GM21825 (cell line): ENCODE results near the gene GRAMD1A.
"Not testable (repeated sequence)": the region's sequence is repeated elsewhere in the genome, so short reads cannot be mapped to it uniquely, and the experiment has no call there.

Experiments
- ATAC-seq: cut with Tn5 transposase; IDR thresholded peaks from one replicate; pipeline ENCODE4 v1.9.1; 2021; ENCODE audit warnings: mild to moderate bottlenecking, moderate library complexity; ENCODE audit not compliant: unreplicated experiment

Gene GRAMD1A

DNA sequence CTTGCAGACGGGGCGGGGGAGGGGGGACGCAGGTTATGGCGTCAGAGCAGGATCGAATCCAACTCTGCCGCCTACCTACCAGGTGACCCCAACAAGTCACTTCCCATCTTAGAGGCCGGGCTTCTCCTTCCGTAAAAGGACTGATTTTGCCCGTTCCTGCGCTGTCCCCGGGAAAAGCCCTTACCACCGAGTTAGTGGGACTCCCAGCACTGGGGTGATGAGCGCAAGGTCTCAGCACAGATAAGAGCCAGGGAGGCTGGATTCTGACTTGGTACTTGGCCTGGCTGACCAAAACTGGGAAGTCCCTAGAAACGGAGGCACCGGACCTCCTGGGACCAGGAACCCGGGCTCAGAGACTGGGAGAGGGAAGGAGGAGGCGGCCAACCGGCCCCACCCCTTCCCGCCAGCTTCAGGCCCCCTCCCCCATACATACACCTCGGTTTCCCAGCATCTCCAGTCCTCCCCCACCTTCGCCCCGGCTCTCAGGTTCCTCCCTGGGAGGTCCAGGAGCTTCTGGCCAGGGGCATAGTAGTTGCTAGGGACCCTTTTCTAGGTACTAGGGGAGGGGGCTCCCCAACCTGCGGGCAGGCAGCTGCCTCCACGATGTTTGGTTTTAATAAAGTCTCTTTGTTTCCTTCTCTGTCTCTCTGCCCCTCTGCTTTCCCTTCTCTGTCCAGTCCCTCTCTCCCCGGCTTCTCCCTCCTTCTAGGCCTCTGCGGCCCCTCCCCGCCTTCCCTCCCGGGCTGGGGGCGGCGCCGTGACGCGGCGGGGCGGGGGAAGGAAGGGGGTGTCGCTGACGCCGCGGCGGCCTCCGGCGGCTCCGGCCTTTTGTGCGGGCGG, at the start of gene GRAMD1A:
TSS of gene GRAMD1A (plus strand) at position 826 of the 840 bp plus-strand sequence. CDS start 156 bp downstream, outside the sequence.
- ATAC-seq, result peak; percentile 48

GRCh38 chr19:34953092-34953491, 47.0 kb upstream of the GRAMD1A start:
- no peak for ATAC-seq

GRCh38 chr19:34957830-34958751, 42.0 kb upstream of the GRAMD1A start:
- ATAC-seq, result no peak

DNA sequence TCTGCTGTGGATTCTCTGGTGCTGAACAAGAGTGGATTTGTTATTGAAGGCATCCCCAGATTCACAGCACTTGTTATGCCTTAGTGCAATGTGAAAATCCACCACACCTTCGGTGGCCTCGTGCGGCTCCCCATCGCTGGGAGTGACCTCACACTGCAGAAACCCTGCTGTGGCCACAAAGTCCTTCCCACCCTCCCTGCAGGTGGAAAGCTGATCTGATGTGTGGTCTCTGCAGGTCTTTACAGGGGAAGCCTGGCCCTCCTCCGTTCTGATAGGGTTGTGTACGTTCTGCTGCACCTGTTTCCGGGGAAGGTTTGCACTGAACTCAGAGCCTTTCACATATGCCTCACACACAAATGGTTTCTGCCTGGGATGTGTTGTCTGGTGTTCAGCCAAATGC, 41.1 kb upstream of the GRAMD1A start:
- no peak for ATAC-seq

- no peak for ATAC-seq
Measured at GRCh38 chr19:34960103-34960805, 39.9 kb upstream of the GRAMD1A start.

- no peak for ATAC-seq
Measured at GRCh38 chr19:34960940-34961679, 39.0 kb upstream of the GRAMD1A start.

DNA sequence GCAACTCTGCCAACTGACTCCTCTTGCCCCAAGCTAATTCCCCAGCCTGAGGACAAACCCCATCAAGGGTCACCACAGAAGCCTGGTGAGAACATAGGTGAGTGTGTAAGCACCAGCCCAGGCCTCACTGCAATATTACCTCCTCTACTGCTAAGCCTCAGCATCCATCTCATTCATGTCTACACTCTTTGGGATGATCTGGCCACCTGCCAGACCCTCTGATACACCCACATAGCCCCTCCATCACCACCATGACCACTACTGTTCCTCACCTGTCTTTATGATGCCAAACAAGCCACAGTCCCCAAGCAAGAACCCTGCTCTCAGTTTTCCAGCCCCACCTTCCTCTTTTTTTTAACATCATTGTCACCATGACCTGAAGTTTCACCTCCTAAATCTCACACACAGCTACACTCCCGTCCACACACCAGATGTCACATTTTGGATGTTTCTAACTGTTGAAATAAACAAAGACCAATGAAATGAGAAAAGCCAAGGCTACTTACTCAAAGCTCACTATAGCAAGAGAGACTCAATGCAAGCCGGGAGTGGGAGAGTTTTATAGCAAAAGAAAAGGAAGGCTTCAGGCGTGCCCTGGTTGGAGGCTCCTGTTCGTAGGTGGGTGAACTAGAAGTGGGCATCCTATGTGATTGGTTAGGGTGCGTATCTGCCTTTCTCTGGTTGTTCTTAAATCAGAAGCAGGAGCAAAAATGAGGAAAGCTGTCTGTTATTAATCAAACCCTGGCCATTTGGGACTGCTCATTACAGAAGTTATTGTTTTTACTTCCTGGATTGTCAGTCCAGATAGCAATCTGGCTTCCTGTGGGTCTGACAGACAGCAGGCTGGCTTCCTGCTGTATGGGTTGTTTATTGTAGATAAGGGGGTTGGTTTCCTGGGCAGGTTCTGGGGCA, 38.1 kb upstream of the GRAMD1A start:
- ATAC-seq, result no peak

DNA sequence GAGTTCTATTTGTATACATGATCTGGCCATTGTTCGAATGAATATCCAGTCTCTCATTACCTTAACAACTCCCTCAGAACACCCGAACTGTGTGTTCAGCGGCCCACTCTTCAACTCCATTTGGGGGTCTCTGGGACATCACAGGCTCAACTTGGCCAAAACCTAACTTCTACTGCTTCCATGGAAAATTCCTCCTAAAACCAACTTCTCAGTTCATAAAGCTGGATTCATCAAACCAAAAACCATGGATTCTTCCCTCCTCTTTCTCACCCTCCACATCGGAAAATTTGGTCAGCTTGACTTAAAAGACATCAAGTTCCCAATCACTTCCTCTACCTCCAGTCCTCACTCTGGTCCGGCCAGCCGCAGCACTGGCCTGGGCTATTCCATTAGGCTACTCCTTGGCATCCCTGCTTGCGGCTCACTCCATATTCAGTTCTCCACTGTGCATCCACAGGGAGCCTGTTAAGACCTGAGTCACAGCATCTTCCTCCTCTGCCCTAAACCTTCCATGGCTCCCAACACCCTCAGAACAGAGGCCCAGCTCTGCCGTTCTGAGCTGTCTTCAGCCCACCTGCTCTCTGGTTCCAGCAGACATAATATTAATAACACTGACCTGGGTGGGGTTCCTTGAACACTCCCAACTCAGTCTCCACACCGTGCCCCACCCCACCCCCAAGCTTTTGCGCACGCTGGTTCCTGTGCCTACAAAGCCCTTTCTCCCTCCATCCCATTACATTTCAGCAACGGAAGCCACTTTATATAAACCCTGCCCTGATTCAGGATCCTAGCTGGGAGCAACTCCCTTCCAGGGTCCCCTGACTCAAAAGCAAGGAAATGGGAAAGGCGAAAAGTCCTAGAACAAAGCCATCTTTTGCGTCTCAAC, 37.2 kb upstream of the GRAMD1A start:
- ATAC-seq, result no peak

DNA sequence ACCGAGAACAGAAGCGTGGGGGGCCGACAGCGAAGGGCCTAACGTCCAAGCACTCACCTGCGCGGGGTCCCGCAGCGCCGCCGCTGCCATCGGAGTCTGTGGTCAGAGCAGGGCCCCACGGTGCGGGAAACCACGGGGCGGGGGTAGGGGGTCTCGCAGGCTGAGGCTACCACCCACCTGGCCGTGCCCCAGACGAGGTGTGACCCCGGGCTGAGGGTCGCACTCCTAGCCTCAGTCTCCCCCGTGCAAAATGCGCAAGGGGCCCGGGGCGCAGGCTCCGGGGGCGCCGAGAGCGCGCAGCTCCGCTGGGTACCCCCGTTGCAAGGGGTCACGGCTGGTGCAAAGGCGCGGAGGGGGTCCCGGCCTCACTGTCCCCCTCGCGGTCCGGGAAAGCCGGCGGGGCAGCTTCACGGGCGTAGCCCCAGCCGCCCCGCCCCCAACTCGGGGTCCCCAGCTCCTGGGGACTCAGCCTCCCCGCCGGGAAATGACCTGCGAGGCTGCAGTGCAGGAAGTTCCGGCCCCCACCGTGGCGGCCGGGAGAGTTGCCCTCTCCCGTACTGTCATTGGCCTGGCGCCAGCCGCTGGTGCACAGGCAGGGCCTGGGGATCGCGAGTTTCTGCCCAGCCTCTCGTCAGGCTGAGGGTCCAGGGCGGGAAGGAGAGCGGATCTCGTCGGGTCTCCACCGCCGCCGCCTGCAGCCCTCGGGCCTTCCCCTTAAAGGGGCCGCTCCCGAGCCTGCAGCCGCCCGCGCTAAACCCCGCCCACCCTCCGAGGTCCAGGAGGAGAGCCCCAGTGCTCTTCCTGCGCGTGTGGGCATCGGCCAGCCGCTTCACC, 36.3 kb upstream of the GRAMD1A start, which contains the start of gene ZNF792:
TSS of gene ZNF792 (minus strand) at position 657 of the 834 bp plus-strand sequence. CDS start at position 90, 567 bp downstream.
- peak; percentile 75 for ATAC-seq

- ATAC-seq, result no peak
Measured at GRCh38 chr19:34964598-34964997, 35.5 kb upstream of the GRAMD1A start.

- not testable (repeated sequence) for ATAC-seq
Measured at GRCh38 chr19:34965505-34965904, 34.6 kb upstream of the GRAMD1A start.

DNA sequence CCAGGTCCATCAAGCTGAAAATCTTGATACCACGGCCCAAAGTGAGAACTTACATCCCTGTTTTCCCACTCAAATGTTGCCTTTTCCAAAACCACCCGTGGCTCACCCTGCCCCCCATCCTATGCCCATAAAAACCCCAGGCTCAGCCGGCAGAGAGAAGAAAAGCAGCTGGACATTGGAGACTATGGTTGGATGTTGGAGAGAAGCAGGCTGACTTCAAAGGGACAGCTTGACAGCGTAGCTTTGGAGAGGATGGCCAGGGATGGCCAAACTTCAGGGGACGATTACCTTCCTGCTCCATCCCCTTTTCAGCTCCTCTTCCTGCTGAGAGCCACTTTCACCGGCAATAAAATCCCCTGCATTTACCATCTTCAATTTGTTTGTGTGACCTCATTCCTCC, 32.6 kb upstream of the GRAMD1A start:
- ATAC-seq, result no peak

DNA sequence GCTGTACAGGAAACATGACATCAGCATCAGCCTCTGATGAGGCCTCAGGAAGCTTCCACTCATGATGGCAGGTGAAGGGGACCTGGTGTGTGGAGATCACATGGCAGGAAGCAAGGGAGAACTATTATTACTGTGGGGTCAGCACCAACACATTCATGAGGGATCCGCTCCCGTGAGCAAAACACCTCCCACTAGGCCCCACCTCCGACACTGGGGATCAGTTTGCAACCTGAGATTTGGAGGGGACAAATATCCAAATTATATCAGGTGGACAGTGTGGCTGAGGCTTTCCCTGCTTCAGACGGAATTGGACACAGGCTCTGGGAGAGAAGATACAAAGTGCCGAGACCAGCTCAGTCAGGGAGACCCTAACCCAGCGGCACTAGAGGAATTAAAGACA, 30.4 kb upstream of the GRAMD1A start:
- no peak for ATAC-seq

GRCh38 chr19:34970185-34970780, 29.8 kb upstream of the GRAMD1A start:
- ATAC-seq, result not testable (repeated sequence)

DNA sequence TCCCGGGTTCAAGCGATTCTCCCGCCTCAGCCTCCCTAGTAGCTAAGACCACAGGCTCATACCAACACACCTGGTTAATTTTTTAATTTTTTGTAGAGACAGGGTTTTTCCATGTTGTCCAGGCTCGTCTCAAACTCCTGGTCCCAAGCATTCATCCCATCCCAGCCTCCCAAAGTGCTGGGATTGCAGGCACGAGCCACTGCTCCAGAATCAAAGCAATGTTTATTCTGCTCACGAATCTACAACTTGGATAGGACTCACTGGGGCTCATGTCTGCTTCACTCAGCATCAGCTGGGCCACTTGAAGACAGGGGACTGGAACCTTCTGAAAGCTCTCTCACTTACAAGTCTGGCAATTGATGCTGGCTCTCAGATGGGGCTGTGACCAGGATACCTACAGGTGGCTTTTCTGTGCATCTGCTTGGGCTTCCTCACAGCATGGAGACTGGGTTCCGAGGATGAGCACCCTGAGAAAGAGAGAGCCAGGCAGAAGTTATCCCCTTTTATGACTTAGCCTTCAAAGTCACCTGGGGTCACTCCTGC, 27.9 kb upstream of the GRAMD1A start:
- no peak for ATAC-seq

DNA sequence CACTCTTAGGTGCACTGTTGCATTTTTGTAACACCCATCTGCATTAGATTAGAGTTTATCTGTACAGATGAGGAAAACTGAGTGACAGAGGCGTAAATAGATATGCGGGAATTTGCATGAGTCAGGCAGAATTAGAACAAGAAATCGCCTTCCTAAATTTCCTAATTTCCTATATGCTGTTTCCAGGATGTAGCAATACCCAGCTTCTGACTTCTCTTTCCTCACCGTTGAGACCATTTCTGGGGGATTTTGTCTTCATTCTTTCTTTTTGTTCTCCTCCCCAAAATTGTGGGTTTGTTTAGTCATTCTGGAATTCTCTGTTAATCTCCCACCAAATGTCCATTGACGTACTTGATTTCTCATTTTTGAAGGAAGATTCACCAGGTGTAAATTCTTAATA, 25.5 kb upstream of the GRAMD1A start:
- ATAC-seq, result no peak

GRCh38 chr19:34975056-34975455, 25.1 kb upstream of the GRAMD1A start:
- no peak for ATAC-seq
